Neural progenitor cell (in vitro differentiated cells): ENCODE measurements around the gene VWA5B1. TPM values are rescaled to one million over a fixed set of nuclear protein-coding genes. Genes with fewer than 3 reads are reported as not detected.

Experiments
- DNase-seq: peaks from one replicate; pipeline ENCODE4 v3.0.0-alpha.2; 2016; ENCODE audit warnings: low spot score
- H2AFZ ChIP-seq: fragments of 200-600 bp; sonication (generic); replicated peaks from 2 replicates; pipeline ENCODE4 v1.6.1; 2016; ENCODE audit warnings: antibody characterized with exemption
- H3F3A ChIP-seq: fragments of 200-600 bp; sonication (generic); 2 replicates; pipeline ENCODE4 v1.6.1; 2016; ENCODE audit warnings: antibody characterized with exemption, low read depth
- H3K27ac ChIP-seq: fragments of 200-600 bp; sonication (generic); 2 replicates; pipeline ENCODE4 v1.5.1; 2016; ENCODE audit warnings: mild to moderate bottlenecking
- H3K27me3 ChIP-seq: fragments of 200-600 bp; sonication (generic); 2 replicates; pipeline ENCODE4 v1.6.1; 2016; ENCODE audit warnings: mild to moderate bottlenecking, moderate library complexity
- H3K36me3 ChIP-seq: fragments of 200-600 bp; sonication (generic); 2 replicates; pipeline ENCODE4 v1.5.1; 2016
- H3K4me1 ChIP-seq: fragments of 200-600 bp; sonication (generic); 2 replicates; pipeline ENCODE4 v1.6.1; 2016; ENCODE audit warnings: mixed run types
- H3K4me2 ChIP-seq: fragments of 200-600 bp; sonication (generic); 2 replicates; pipeline ENCODE4 v1.6.1; 2016
- H3K4me3 ChIP-seq: fragments of 200-600 bp; sonication (generic); 2 replicates; pipeline ENCODE4 v1.5.1; 2016
- H3K79me2 ChIP-seq: fragments of 200-600 bp; sonication (generic); 2 replicates; pipeline ENCODE4 v1.6.1; 2016; ENCODE audit warnings: low read depth
- H3K9ac ChIP-seq: fragments of 200-600 bp; sonication (generic); 2 replicates; pipeline ENCODE4 v1.6.1; 2016
- H3K9me3 ChIP-seq: fragments of 200-600 bp; sonication (generic); 2 replicates; pipeline ENCODE4 v1.5.1; 2016; ENCODE audit warnings: low read depth
- H4K20me1 ChIP-seq: fragments of 200-600 bp; sonication (generic); 2 replicates; pipeline ENCODE4 v1.6.1; 2016; ENCODE audit warnings: low read depth
- H3K27ac Mint-ChIP-seq: 3 replicates; pipeline ENCODE4 v1.8.0; 2021; ENCODE audit warnings: mixed read lengths
- H3K27me3 Mint-ChIP-seq: 2 replicates; pipeline ENCODE4 v1.8.0; 2022; ENCODE audit warnings: low read depth, mild to moderate bottlenecking, inconsistent platforms, moderate library complexity, mixed read lengths; ENCODE audit not compliant: insufficient read depth
- H3K36me3 Mint-ChIP-seq: 3 replicates; pipeline ENCODE4 v1.8.0; 2021; ENCODE audit warnings: mixed read lengths
- H3K4me1 Mint-ChIP-seq: 3 replicates; pipeline ENCODE4 v1.8.0; 2021; ENCODE audit warnings: mixed read lengths
- H3K4me3 Mint-ChIP-seq: 3 replicates; pipeline ENCODE4 v1.8.0; 2021; ENCODE audit warnings: mild to moderate bottlenecking, moderate library complexity, mixed read lengths
- H3K9me3 Mint-ChIP-seq: 3 replicates; pipeline ENCODE4 v1.8.0; 2020; ENCODE audit warnings: mixed read lengths
- EZH2 ChIP-seq: fragments of 200-600 bp; sonication (generic); IDR thresholded peaks from 2 replicates; pipeline ENCODE4 v1.6.1; 2017; ENCODE audit warnings: antibody characterized with exemption, mild to moderate bottlenecking, moderate library complexity
- EZH2phosphoT487 ChIP-seq: fragments of 200-600 bp; sonication (generic); IDR thresholded peaks from 2 replicates; pipeline ENCODE4 v1.6.1; 2017; ENCODE audit warnings: antibody characterized with exemption
- total RNA-seq: library from RNA; depleted of rRNA; stranded (reverse); fragments of >200 nt; gene quantifications from 2 replicates; pipeline ENCODE4 v1.2.3, GENCODE V29; 2015; ENCODE audit warnings: low replicate concordance
- TF ChIP-seq, protein P1 (sequence below): fragments of 200-600 bp; sonication (generic); IDR thresholded peaks from 2 replicates; pipeline ENCODE4 v1.5.1; 2017; ENCODE audit warnings: antibody characterized with exemption, mild to moderate bottlenecking

The VWA5B1 gene
- total RNA-seq, 1 donor from 2014 or later, result not detected

DNA sequence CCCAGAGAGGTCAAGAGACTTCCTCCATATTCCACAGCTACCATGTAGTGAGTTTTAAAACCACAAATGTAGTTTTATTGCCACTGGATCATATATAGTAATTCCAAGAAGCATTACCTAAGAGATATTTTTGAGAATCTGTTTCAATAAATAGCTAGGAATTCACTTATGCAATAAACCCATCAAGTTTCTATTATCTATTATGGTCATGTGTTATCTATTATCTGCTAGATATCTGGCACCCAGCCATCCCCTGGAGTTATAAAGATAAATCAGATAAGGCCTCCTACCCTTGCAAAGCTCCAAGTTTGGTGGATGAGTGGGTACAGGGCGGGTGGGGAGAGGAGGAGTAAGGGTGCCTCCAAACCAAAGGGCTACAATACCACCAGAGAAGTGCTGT lies 10.3 kb upstream of the VWA5B1 start:
- H3K36me3 Mint-ChIP-seq, result no peaks in the 10 kb centered on the region
- peaks cover 23% of the 10 kb centered on the region for H3K27me3 Mint-ChIP-seq

DNA sequence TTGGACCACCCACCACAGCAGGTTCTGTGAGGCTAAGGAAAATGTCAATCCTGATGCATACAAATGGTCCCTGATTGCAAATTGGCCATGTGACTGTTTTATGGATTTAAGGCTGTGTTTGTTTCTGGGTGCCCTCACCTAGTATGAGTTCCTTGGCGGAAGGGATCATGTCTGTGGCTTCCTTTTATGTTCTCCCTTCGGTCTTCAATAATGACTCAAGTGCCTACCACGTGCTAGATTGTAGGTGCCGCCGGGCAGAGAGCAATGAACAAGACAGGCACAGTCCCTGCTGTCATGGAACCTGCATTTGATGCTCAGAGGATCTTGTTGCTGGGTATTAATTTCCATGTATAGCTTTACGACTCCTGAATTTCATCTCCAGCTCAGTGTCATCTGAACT lies 9.8 kb upstream of the VWA5B1 start:
- no peak for TF ChIP-seq EZH2
- TF ChIP-seq, protein P1, sequence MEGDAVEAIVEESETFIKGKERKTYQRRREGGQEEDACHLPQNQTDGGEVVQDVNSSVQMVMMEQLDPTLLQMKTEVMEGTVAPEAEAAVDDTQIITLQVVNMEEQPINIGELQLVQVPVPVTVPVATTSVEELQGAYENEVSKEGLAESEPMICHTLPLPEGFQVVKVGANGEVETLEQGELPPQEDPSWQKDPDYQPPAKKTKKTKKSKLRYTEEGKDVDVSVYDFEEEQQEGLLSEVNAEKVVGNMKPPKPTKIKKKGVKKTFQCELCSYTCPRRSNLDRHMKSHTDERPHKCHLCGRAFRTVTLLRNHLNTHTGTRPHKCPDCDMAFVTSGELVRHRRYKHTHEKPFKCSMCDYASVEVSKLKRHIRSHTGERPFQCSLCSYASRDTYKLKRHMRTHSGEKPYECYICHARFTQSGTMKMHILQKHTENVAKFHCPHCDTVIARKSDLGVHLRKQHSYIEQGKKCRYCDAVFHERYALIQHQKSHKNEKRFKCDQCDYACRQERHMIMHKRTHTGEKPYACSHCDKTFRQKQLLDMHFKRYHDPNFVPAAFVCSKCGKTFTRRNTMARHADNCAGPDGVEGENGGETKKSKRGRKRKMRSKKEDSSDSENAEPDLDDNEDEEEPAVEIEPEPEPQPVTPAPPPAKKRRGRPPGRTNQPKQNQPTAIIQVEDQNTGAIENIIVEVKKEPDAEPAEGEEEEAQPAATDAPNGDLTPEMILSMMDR, result no peak
- no peak for TF ChIP-seq EZH2phosphoT487
- Histone ChIP-seq H3K4me1 (peaks cover 23% of the 10 kb centered on the region), H2AFZ (no peak overlapping the region), H3K4me2 (no peak overlapping the region), H3K9me3 (no peaks in the 10 kb centered on the region), H4K20me1 (no peaks in the 10 kb centered on the region), H3K27me3 (peaks cover 23% of the 10 kb centered on the region), H3F3A (no peaks in the 10 kb centered on the region), H3K36me3 (no peaks in the 10 kb centered on the region), H3K9ac (no peak overlapping the region), H3K27ac (no peak overlapping the region), H3K79me2 (no peaks in the 10 kb centered on the region), H3K4me3 (no peak overlapping the region)
- Mint-ChIP-seq H3K4me1 (peaks cover 30% of the 10 kb centered on the region), H3K27me3 (peaks cover 24% of the 10 kb centered on the region), H3K27ac (no peak overlapping the region), H3K9me3 (peaks cover 3% of the 10 kb centered on the region), H3K36me3 (no peaks in the 10 kb centered on the region), H3K4me3 (no peak overlapping the region)
- DNase-seq, result no peak

More for the DNA sequence above, 10.3 kb upstream of the VWA5B1 start:
- Histone ChIP-seq H3K27me3 (peaks cover 19% of the 10 kb centered on the region), H3F3A (no peaks in the 10 kb centered on the region), H3K36me3 (no peaks in the 10 kb centered on the region), H2AFZ (no peak overlapping the region), H3K4me3 (no peak overlapping the region), H3K4me1 (peaks cover 23% of the 10 kb centered on the region), H3K27ac (no peak overlapping the region), H3K4me2 (no peak overlapping the region), H3K9me3 (no peaks in the 10 kb centered on the region), H3K9ac (no peak overlapping the region), H4K20me1 (no peaks in the 10 kb centered on the region), H3K79me2 (no peaks in the 10 kb centered on the region)
- TF ChIP-seq EZH2phosphoT487, result no peak
- TF ChIP-seq EZH2, result no peak
- TF ChIP-seq, protein P1, result no peak
- no peak overlapping the region for H3K4me3 Mint-ChIP-seq
- no peak for DNase-seq
- H3K27ac Mint-ChIP-seq, result no peak overlapping the region
- no peaks in the 10 kb centered on the region for H3K9me3 Mint-ChIP-seq
- H3K4me1 Mint-ChIP-seq, result peaks cover 30% of the 10 kb centered on the region

DNA sequence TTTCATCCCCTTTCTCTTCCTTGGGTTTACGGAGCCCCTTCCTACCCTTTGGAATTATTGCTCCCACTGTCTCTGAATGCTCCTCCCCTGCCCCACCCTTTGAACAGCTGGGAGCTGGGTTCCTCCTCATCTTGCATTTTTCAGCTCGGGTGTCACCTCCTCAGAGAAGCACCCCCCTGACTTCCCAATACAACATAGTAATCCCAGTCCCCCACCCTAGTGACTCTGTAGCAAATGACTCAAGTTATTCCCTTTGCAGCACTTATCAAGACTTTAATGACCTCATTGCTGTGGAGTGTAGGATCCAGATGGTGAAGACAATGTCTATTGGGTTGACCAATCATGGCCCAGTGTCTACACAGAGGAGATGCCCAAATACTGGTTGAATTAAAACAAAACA lies 8.9 kb upstream of the VWA5B1 start:
- Histone ChIP-seq H3K4me2 (no peak overlapping the region), H4K20me1 (no peaks in the 10 kb centered on the region), H3K4me1 (peaks cover 23% of the 10 kb centered on the region), H3F3A (no peaks in the 10 kb centered on the region), H3K27me3 (peaks cover 28% of the 10 kb centered on the region), H3K36me3 (no peaks in the 10 kb centered on the region), H3K4me3 (no peak overlapping the region), H3K79me2 (no peaks in the 10 kb centered on the region), H3K27ac (no peak overlapping the region), H3K9ac (no peak overlapping the region), H3K9me3 (no peaks in the 10 kb centered on the region), H2AFZ (no peak overlapping the region)
- no peaks in the 10 kb centered on the region for H3K36me3 Mint-ChIP-seq
- peaks cover 6% of the 10 kb centered on the region for H3K9me3 Mint-ChIP-seq
- peaks cover 28% of the 10 kb centered on the region for H3K4me1 Mint-ChIP-seq
- no peak for DNase-seq
- peaks cover 22% of the 10 kb centered on the region for H3K27me3 Mint-ChIP-seq
- H3K27ac Mint-ChIP-seq, result no peak overlapping the region
- no peak for TF ChIP-seq EZH2phosphoT487
- TF ChIP-seq, protein P1, result no peak
- H3K4me3 Mint-ChIP-seq, result no peak overlapping the region
